ENCODE measurements around the gene PRPF39.
A peak's percentile ranks its signal among the peaks of the same experiment; 100 is the strongest.

PRPF39 gene, protein sequence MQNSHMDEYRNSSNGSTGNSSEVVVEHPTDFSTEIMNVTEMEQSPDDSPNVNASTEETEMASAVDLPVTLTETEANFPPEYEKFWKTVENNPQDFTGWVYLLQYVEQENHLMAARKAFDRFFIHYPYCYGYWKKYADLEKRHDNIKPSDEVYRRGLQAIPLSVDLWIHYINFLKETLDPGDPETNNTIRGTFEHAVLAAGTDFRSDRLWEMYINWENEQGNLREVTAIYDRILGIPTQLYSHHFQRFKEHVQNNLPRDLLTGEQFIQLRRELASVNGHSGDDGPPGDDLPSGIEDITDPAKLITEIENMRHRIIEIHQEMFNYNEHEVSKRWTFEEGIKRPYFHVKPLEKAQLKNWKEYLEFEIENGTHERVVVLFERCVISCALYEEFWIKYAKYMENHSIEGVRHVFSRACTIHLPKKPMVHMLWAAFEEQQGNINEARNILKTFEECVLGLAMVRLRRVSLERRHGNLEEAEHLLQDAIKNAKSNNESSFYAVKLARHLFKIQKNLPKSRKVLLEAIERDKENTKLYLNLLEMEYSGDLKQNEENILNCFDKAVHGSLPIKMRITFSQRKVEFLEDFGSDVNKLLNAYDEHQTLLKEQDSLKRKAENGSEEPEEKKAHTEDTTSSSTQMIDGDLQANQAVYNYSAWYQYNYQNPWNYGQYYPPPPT

DNA sequence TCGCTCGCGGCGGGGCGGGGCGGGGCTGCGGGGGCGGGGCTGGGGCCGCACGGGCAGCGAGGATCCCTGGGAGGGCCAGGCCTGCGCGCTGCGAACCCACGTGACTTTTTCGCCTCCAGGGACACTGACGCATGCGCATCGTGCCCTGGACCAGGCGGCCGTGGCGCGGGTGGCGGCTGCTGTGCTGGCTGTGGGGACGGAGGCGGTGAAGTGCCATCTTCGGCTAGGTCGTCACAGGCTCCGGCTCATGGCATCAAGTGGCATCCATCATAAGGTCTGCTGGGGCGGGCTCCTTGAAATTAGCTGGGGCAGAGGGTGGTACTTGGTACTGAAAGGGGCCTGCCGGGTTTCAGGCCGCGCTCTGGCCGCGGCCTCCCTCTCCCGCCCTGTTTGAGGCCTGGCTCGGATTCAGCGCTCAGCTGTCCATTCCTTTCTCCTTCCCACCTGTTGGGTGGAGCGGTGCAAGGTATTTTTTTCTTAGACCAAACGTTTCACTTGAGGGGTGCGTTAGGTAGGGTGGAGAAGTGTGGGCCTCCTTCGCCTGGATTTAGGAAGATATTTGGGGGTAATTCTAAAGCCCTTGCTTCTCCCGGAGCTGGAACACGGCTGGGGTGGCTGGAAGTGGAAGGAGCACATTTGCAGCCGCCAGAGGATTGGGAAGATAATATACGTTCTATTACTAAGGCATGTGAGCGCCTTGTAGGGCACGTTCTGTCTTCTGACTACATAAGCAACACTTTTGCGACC lies at the start of gene PRPF39:
Gene PRPF39 (plus strand): TSS at position 141 of the 747 bp plus-strand sequence. CDS start 11,124 bp downstream, outside the sequence.
- Mint-ChIP-seq H3K27ac (peak within 1 kb of the TSS; percentile 92), H3K4me1 (peaks cover 48% of the 10 kb centered on the region), H3K9me3 (no peaks in the 10 kb centered on the region), H3K36me3 (peaks cover 5% of the 10 kb centered on the region), H3K4me3 (peak within 1 kb of the TSS; percentile 98), H3K27me3 (peaks cover 4% of the 10 kb centered on the region)
- DNase-seq = peak; percentile 96
- CTCF ChIA-PET = no interaction called here

DNA sequence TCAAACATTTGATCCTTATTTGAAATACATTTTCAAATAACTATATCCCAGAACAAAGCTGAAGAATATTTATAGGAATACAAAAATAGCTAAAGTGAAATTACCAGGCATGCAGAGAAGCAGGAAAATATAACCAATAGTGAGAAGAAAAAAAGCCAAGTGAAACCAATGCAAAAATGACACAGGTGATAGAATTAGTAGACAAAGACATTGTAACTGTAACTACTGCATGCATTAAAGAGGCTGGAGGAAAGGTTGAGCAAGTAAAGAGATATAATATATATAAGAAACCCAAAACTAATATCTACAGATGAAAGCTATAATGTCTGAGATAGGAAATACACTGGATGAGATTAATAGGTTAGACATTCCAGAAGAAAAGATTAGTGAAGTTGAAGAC lies 49.2 kb upstream of the PRPF39 start:
- no peak overlapping the region for H3K4me3 Mint-ChIP-seq
- peaks cover 29% of the 10 kb centered on the region for H3K36me3 Mint-ChIP-seq
- no peak overlapping the region for H3K27ac Mint-ChIP-seq
- H3K9me3 Mint-ChIP-seq = peaks cover 1% of the 10 kb centered on the region
- H3K4me1 Mint-ChIP-seq = no peaks in the 10 kb centered on the region
- no peak for DNase-seq
- no peaks in the 10 kb centered on the region for H3K27me3 Mint-ChIP-seq
- CTCF ChIA-PET = no interaction called here

DNA sequence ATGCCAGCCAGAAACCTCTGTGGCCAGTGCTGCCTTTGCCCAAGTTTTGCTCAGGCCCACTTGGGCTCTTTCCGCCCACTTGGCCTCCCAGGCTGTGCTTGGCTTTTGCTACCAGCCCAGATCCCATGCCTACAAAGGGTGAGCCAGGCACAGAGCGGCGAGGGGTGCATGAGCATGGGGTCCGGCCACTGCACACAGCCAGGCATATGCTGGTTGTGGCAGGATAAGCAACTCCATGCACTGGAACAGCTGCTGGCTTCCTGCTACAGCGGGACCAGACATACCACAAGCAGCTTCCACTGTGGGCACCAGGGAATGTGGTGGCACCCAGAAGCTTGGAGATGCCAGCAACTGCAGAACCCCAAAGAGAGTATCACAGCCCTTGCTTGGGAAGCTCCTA lies 45.7 kb upstream of the PRPF39 start:
- no peak for DNase-seq
- no peak overlapping the region for H3K4me3 Mint-ChIP-seq
- H3K9me3 Mint-ChIP-seq = peaks cover 1% of the 10 kb centered on the region
- CTCF ChIA-PET = no interaction called here
- peaks cover 25% of the 10 kb centered on the region for H3K36me3 Mint-ChIP-seq
- H3K27me3 Mint-ChIP-seq = no peaks in the 10 kb centered on the region
- no peaks in the 10 kb centered on the region for H3K4me1 Mint-ChIP-seq
- no peak overlapping the region for H3K27ac Mint-ChIP-seq

DNA sequence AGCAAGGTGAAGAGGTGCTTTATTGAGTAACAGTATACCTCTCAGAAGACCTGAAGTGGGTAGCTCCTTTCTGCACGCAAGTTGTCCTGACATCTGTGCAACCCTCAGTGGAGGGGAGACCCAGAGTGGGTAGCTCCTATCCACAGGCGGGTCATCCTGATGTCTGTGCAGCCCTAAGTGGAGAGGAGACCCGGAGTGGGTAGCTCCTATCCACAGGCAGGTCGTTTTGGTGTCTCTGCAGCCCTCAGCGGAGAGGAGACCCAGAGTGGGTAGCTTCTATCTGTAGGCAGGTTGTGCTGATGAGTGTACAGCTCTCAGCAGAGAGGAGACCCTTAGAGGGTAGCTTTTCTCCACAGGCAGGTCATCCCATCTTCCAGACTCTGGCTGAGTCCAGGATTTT lies 45.1 kb upstream of the PRPF39 start:
- no peak overlapping the region for H3K4me3 Mint-ChIP-seq
- CTCF ChIA-PET = no interaction called here
- H3K27ac Mint-ChIP-seq = no peak overlapping the region
- no peak for DNase-seq
- H3K4me1 Mint-ChIP-seq = no peaks in the 10 kb centered on the region
- peaks cover 1% of the 10 kb centered on the region for H3K9me3 Mint-ChIP-seq
- H3K27me3 Mint-ChIP-seq = no peaks in the 10 kb centered on the region
- peaks cover 20% of the 10 kb centered on the region for H3K36me3 Mint-ChIP-seq

DNA sequence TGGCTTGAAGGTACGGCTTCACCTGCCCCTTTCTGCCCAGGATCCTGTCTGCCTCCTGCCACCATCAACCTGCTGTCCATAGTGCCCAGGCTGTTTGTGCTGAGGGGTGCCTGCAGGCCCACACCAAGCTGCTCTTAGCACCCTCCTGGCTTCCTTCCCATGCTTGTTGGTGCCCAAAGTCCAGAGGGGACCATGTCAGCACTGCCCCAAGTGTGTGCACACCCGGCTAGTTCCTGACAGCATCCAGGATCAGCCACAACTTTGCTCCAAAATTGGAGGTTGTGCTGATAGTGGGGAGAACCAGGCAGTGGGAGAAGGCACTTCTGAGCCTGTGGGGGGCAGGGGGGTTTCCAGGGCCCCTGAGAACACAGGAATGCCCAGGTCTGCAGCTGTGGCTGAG lies 44.5 kb upstream of the PRPF39 start:
- Mint-ChIP-seq H3K27me3 (no peaks in the 10 kb centered on the region), H3K27ac (no peak overlapping the region), H3K4me3 (no peak overlapping the region), H3K4me1 (no peaks in the 10 kb centered on the region), H3K36me3 (peaks cover 15% of the 10 kb centered on the region), H3K9me3 (peaks cover 1% of the 10 kb centered on the region)
- DNase-seq = no peak
- CTCF ChIA-PET = no interaction called here

DNA sequence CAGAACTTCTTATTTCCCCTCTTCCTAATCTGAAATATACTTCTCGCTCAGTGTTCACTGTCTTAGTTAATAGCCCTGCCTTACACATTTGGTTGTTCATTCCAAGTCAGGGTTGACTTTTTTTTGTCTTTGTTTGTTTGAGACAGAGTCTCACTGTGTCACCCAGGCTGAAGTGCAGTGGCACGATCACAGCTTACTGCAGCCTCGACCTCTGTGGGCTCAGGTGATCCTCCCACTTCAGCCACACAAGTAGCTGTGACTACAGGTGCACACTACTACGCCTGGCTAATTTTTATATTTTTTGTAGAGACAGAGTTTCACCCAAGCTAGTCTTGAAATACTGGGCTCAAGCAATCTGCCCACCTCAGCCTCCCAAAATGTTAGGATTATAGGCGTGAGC lies 42.3 kb upstream of the PRPF39 start:
- no peak overlapping the region for H3K27ac Mint-ChIP-seq
- no peak for DNase-seq
- H3K27me3 Mint-ChIP-seq = no peaks in the 10 kb centered on the region
- H3K4me3 Mint-ChIP-seq = no peak overlapping the region
- no peaks in the 10 kb centered on the region for H3K4me1 Mint-ChIP-seq
- peaks cover 1% of the 10 kb centered on the region for H3K9me3 Mint-ChIP-seq
- H3K36me3 Mint-ChIP-seq = peaks cover 13% of the 10 kb centered on the region
- CTCF ChIA-PET = no interaction called here

DNA sequence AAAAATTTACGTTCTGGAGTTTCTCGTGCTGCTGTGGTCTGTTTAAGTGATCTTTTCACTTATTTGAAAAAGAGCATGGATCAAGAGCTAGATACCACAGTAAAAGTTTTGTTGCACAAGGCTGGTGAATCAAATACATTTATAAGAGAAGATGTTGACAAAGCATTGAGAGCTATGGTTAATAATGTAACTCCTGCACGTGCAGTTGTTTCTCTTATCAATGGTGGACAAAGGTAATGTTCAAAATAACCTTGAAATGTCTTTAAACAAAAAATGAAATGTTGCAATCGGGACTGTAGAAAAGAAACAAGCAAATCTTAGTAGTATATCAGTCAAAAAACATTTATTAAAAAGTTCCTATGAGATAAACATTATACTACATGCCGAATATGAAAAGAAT lies 39.3 kb upstream of the PRPF39 start:
- Mint-ChIP-seq H3K27ac (no peak overlapping the region), H3K27me3 (no peaks in the 10 kb centered on the region), H3K9me3 (no peaks in the 10 kb centered on the region), H3K4me1 (no peaks in the 10 kb centered on the region), H3K4me3 (no peak overlapping the region), H3K36me3 (peaks cover 3% of the 10 kb centered on the region)
- CTCF ChIA-PET = interaction anchor here (0.8 kb wide), 1 partner anchor 13 kb away, joined by 3 read pairs; no protein-coding TSS in a partner anchor
- no peak for DNase-seq

DNA sequence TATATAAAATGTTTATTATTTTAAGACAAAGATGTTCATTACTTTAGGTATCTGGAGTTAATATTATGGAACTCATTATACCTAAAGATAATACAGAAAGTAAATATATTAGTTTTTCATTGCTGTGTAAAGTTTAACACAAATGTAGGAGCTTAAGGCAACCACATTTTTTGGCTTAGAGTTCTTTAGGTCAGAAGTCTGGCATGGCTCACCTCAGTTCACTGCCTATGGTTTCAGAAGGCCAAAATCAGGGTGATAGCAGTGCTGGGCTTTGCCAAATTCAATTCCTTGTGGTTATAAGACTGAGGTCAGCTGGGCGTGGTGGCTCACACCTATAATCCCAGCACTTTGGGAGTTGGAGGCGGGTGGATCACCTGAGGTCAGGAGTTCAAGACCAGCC lies 35.5 kb upstream of the PRPF39 start:
- Mint-ChIP-seq H3K27me3 (no peaks in the 10 kb centered on the region), H3K4me1 (no peaks in the 10 kb centered on the region), H3K4me3 (no peak overlapping the region), H3K27ac (no peak overlapping the region), H3K36me3 (peaks cover 3% of the 10 kb centered on the region), H3K9me3 (no peaks in the 10 kb centered on the region)
- CTCF ChIA-PET = interaction anchor here (0.6 kb wide), 1 partner anchor 94 kb away, joined by 3 read pairs; no protein-coding TSS in a partner anchor
- no peak for DNase-seq

DNA sequence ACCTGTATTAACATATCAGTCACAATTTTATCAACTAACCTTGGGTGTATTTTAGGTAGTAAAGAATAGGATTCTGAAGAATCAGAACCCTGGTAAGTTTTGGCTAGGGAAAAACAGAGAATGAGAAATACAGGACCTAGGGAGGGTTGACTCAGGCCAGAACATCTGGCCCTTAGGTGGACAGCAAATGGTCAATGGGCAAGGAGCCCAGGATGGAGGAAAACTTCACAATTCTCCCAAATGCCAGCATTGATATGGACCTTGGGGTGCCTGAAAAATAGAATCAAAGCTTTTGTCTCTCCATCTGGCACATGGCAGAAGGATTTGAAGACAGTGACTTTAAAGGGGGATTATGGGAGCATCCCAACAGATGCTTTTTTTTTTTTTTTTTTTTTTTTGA lies 32.7 kb upstream of the PRPF39 start:
- H3K27me3 Mint-ChIP-seq = no peaks in the 10 kb centered on the region
- no peak overlapping the region for H3K27ac Mint-ChIP-seq
- no peaks in the 10 kb centered on the region for H3K4me1 Mint-ChIP-seq
- DNase-seq = no peak
- peaks cover 13% of the 10 kb centered on the region for H3K36me3 Mint-ChIP-seq
- CTCF ChIA-PET = no interaction called here
- no peaks in the 10 kb centered on the region for H3K9me3 Mint-ChIP-seq
- no peak overlapping the region for H3K4me3 Mint-ChIP-seq

DNA sequence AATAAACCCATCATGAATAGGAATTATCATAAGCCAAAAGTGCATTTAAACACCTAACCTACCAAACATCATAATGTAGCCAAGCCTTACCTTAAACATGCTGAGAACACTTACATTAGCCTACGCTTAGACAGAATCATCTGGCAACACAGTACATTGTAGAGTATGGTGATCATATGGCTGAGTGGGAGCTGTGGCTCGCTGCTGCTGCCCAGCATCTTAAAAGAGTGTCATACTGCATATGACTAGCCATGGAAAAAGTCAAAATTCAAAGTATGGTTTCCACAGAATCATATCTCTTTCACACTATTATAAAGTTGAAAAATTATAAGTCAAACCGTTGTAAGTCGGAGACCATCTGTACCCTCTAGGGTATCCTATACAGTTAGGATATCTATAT lies 32.0 kb upstream of the PRPF39 start:
- no peaks in the 10 kb centered on the region for H3K27me3 Mint-ChIP-seq
- H3K4me1 Mint-ChIP-seq = no peaks in the 10 kb centered on the region
- peaks cover 14% of the 10 kb centered on the region for H3K36me3 Mint-ChIP-seq
- H3K4me3 Mint-ChIP-seq = no peak overlapping the region
- no peak overlapping the region for H3K27ac Mint-ChIP-seq
- DNase-seq = no peak
- H3K9me3 Mint-ChIP-seq = no peaks in the 10 kb centered on the region
- CTCF ChIA-PET = no interaction called here

DNA sequence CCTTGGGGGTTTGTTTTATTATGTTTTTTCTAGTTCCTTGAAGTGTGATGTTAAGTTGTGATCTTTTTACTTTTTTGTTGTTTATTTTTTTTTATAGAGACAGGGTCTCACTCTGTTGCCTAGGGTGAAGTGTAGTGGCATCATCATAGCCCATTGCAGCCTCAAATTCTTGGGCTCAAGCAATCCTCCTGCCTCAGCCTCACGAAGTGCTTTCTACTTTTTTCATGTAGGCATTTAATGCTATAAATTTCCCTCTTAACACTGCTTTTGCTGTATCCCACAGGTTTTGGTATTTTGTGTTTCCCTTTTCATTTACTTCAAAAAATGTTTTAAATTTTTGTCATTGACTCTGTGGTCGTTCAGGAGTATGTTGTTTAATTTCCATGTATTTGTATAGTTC lies 26.6 kb upstream of the PRPF39 start:
- H3K36me3 Mint-ChIP-seq = peaks cover 16% of the 10 kb centered on the region
- no peak overlapping the region for H3K27ac Mint-ChIP-seq
- H3K9me3 Mint-ChIP-seq = no peaks in the 10 kb centered on the region
- H3K4me3 Mint-ChIP-seq = no peak overlapping the region
- no peak for DNase-seq
- H3K4me1 Mint-ChIP-seq = no peaks in the 10 kb centered on the region
- H3K27me3 Mint-ChIP-seq = no peaks in the 10 kb centered on the region
- CTCF ChIA-PET = no interaction called here

DNA sequence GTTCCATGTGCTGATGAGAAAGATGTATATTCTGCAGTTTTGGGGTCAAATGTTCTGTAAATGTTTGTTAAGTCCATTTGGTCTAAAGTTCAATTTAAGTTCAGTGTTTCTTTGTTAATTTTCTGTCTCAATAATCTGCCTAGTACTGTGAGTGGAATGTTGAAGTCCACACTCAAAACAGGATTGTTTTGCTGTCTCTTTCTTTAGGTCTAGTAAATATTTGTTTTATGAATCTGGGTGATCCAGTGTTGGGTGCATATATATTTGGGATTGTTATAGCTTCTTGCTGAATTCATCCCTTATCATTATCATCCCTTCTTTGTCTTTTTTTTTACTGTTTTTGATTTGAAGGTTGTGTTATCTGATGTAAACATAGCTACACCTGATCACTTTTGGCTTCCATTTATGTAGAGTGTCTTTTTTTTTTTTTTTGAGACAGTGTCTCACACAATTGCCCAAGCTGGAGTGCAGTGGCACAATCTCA lies 26.0 kb upstream of the PRPF39 start:
- H3K9me3 Mint-ChIP-seq = no peaks in the 10 kb centered on the region
- no peak for DNase-seq
- CTCF ChIA-PET = no interaction called here
- peaks cover 16% of the 10 kb centered on the region for H3K36me3 Mint-ChIP-seq
- no peaks in the 10 kb centered on the region for H3K27me3 Mint-ChIP-seq
- H3K4me1 Mint-ChIP-seq = no peaks in the 10 kb centered on the region
- H3K4me3 Mint-ChIP-seq = no peak overlapping the region
- no peak overlapping the region for H3K27ac Mint-ChIP-seq

DNA sequence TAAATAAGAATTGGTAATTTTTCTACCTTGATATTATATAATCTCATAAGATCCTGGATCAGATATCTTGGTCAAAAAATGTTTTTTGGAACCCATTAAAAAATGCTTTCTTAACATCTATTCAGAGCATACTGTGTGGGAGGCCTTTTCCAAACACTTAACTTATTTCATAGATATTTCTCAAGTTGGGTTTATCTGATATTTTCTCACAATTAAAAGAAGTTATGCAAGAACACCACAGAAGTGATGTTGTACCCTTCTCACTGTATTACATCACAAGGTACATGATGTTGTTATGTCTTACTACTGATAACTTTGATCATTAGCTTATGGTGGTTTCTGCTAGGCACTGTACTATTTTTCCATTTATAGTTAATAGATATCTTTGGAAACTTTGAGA lies 23.4 kb upstream of the PRPF39 start:
- H3K36me3 Mint-ChIP-seq = peaks cover 7% of the 10 kb centered on the region
- CTCF ChIA-PET = no interaction called here
- no peak overlapping the region for H3K27ac Mint-ChIP-seq
- H3K4me3 Mint-ChIP-seq = no peak overlapping the region
- H3K9me3 Mint-ChIP-seq = no peaks in the 10 kb centered on the region
- H3K4me1 Mint-ChIP-seq = no peaks in the 10 kb centered on the region
- DNase-seq = no peak
- H3K27me3 Mint-ChIP-seq = no peaks in the 10 kb centered on the region

DNA sequence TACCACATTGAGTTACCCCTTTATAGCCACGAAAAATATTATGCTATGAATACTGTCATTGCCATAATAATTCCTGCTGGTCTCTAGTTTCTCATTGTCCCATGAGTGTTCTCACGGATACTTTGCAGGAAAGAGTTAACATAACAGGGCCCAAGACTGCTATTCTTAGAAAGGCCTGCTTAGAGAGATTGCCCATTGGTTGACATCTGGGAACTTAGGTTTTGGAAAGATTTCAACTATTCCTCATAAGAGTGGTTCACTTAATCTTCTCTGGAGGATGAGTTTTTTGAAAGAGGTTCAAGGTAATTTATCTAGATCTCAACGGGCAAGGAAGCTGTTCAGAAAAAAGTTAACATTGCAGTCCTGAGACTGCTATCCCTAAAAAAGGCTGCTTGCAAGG lies 18.4 kb upstream of the PRPF39 start:
- Mint-ChIP-seq H3K27ac (no peak overlapping the region), H3K27me3 (no peaks in the 10 kb centered on the region), H3K9me3 (no peaks in the 10 kb centered on the region), H3K4me1 (no peaks in the 10 kb centered on the region), H3K36me3 (peaks cover 2% of the 10 kb centered on the region), H3K4me3 (no peak overlapping the region)
- DNase-seq = no peak
- CTCF ChIA-PET = no interaction called here

All from activated naive CD4-positive, alpha-beta T cell treated with anti-CD3 and anti-CD28 coated beads, Interleukin-2, amount 10 ng/mL, durations not matched to agents 7 days and 5 days (primary cell).